Spleen (tissue), 7 donors: Measurements from ENCODE around the gene KRTAP21-1.

Experiments
- CTCF ChIP-seq, 11 experiments: fragments of 200-600 bp in 7 of 11; fragments of 450-650 bp in 4 of 11; sonication (generic) in 4 of 11; IDR thresholded peaks in 8 of 11; conservative IDR thresholded peaks in 3 of 11; 1 replicate in 7 of 11; 2 replicates in 4 of 11; pipeline versions ENCODE4 v1.4.0 to v1.8.0; 2016 to 2021; ENCODE audit warnings: antibody characterized with exemption in 11 of 11, inconsistent platforms in 4 of 11, mild to moderate bottlenecking in 1 of 11
- POLR2A ChIP-seq, 3 donors: fragments of 450-650 bp; IDR thresholded peaks; one replicate each; pipeline ENCODE4 v1.5.1; 2017; ENCODE audit warnings: antibody characterized with exemption in 3 of 3, mild to moderate bottlenecking in 1 of 3
- POLR2AphosphoS5 ChIP-seq, 3 donors: sonication (generic); formaldehyde crosslinking; IDR thresholded peaks; one replicate each; pipeline ENCODE4 v1.5.1; 2017; ENCODE audit warnings: antibody characterized with exemption in 3 of 3
- donor health status: DM: no; HTN: no; CAD: no; lungs with moderate emphysema.
- donor health status: DM: no; HTN: no; CAD: no.
- donor health status: DM: no; HTN: no; CAD: no.

GRCh38 chr21:30714946-30715345, 40.3 kb downstream of the KRTAP21-1 start:
- TF ChIP-seq CTCF (IDR thresholded peaks at IDR 0.05 in 8 of 11, conservative IDR thresholded peaks at IDR 0.05 in 3 of 11) (no peak), POLR2AphosphoS5 (IDR thresholded peaks at IDR 0.05) (no peak), POLR2A (IDR thresholded peaks at IDR 0.05) (no peak)
